Sigmoid colon (tissue), 7 donors: Measurements from ENCODE around the gene SIX2. TPM values are rescaled to one million over a fixed set of nuclear protein-coding genes. Genes with fewer than 3 reads are reported as not detected.

ENCODE experiments used
- DNase-seq: peaks from one replicate; pipeline ENCODE4 v3.0.0-alpha.2; 2019
- H3K27ac ChIP-seq, 4 donors: fragments of 200-600 bp; sonication (generic); one replicate each; pipeline ENCODE4 v1.5.1; 2016 to 2019; ENCODE audit warnings: mild to moderate bottlenecking in 1 of 4
- H3K27me3 ChIP-seq, 3 donors: fragments of 200-600 bp; sonication (generic); one replicate each; pipeline ENCODE4 v1.5.1; 2019; ENCODE audit warnings: mild to moderate bottlenecking in 1 of 3
- H3K36me3 ChIP-seq, 4 donors: fragments of 200-600 bp; sonication (generic); one replicate each; pipeline ENCODE4 v1.5.1; 2016 to 2019
- H3K4me1 ChIP-seq, 4 donors: fragments of 200-600 bp; sonication (generic); one replicate each; pipeline ENCODE4 v1.5.1; 2017 to 2019
- H3K4me3 ChIP-seq, 4 donors: fragments of 200-600 bp; sonication (generic); one replicate each; pipeline ENCODE4 v1.5.1; 2017 to 2019; ENCODE audit warnings: mild to moderate bottlenecking in 2 of 4, moderate library complexity in 1 of 4
- H3K9me3 ChIP-seq, 4 donors: fragments of 200-600 bp in 3 of 4; sonication (generic) in 3 of 4; one replicate each; pipeline versions ENCODE4 v1.5.1 to v1.6.1; 2013 to 2019
- CTCF ChIP-seq, 4 experiments: fragments of 450-650 bp in 3 of 4; fragments of 200-600 bp in 1 of 4; IDR thresholded peaks; one replicate each; pipeline ENCODE4 v1.5.1; 2016 to 2019; ENCODE audit warnings: antibody characterized with exemption in 4 of 4, mild to moderate bottlenecking in 3 of 4, moderate library complexity in 2 of 4
- EP300 ChIP-seq, 4 donors: sonication (generic); formaldehyde crosslinking; IDR thresholded peaks; one replicate each; pipeline ENCODE4 v1.6.1; 2017; ENCODE audit warnings: antibody characterized with exemption in 4 of 4
- POLR2A ChIP-seq, 2 donors: fragments of 450-650 bp; IDR thresholded peaks; one replicate each; pipeline ENCODE4 v1.6.1; 2016; ENCODE audit warnings: antibody characterized with exemption in 2 of 2, mild to moderate bottlenecking in 2 of 2, moderate library complexity in 2 of 2
- POLR2AphosphoS5 ChIP-seq, 4 donors: sonication (generic); formaldehyde crosslinking; IDR thresholded peaks; one replicate each; pipeline ENCODE4 v1.6.1; 2017; ENCODE audit warnings: antibody characterized with exemption in 4 of 4
- whole genome bisulfite sequencing, 2 donors: extraction: QIAGEN DNeasy Blood & Tissue Kit; methylation state at CpG; one replicate each; pipeline ENCODE4 v1.1.7; 2013; 5-methylcytosine and 5-hydroxymethylcytosine counted together
- intact Hi-C: fragments of 100-400 bp; cut with DNase I; formaldehyde crosslinking; loops from one replicate; pipeline ENCODE4 v1.15.1; 2023
- polyA plus RNA-seq, 3 donors: library from polyadenylated mRNA; stranded (reverse); fragments of 200-250 nt; gene quantifications; one replicate each; pipeline ENCODE4 v1.2.3, GENCODE V29; 2013
- total RNA-seq, 4 donors: library from RNA; depleted of rRNA; stranded (reverse); fragments of >200 nt; gene quantifications; one replicate each; pipeline ENCODE4 v1.1.0, GENCODE V29; 2016
- donor health status: healthy with polysubstance abuse.
- donor health status: Bipolar disorder and iron deficiency.
- donor health status: healthy.

The SIX2 gene
- total RNA-seq = 1 to 10 TPM in 1 of 4 donors, not detected in 3; 1.7 TPM
- under 1 TPM in 1 of 3 donors, not detected in 2; 0.03 TPM for polyA plus RNA-seq

DNA sequence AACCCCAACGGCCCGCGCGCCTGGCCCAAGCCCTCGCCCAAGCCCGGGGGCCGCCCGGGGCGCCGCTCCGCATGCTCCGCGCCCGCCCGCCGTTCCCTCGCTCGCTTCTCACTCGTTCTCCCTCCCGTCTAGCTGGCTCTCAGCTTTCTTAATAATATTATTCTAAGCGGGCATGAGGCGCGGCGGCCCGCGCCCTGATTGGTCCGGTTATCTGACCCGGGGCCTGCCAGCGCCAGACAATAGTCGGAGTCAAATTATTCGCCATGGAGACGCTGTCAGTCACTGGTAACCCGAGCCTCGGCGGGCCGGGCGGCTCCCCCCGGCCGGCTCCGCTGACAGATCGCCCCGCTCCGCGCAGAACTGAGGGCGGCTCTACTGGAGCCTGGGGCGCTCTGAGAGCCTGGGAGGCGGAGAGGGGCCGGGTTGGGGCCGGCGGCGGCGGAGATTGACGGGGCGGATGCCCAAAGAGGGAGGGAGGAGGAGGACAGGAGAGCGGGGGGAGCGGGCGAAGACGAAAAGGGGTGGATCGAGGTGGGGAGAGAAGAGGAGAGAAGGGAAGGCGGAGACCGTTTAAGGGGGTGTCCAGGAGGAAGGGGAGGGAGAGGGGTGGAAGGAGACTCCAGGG is at the start of gene SIX2:
Gene SIX2 (minus strand): TSS at position 150 of the 625 bp plus-strand sequence. CDS start 342 bp downstream, outside the sequence.
- peak within 1 kb of the TSS; percentile 22 to 80 (median 58) for H3K27ac ChIP-seq
- TF ChIP-seq EP300 (IDR thresholded peaks at IDR 0.05) (no peak), POLR2A (IDR thresholded peaks at IDR 0.05) (no peak), CTCF (IDR thresholded peaks at IDR 0.05) (no peak), POLR2AphosphoS5 (IDR thresholded peaks at IDR 0.05) (peak in 3 of 4 donors; percentile 12 to 44 (median 24))
- intact Hi-C loops = no loop called here
- 1 to 2% methylated on average over 61 of the region's 61 CpGs for WGBS, 2 donors
- H3K27me3 ChIP-seq = peaks cover 64 to 100% (median 87%) of the 10 kb centered on the region in 3 donors
- H3K4me3 ChIP-seq = peak within 1 kb of the TSS; percentile 24 to 47 (median 42)
- H3K4me1 ChIP-seq = peaks cover 0 to 58% (median 57%) of the 10 kb centered on the region in 4 donors
- DNase-seq = peak; percentile 93
- H3K9me3 ChIP-seq = no peaks in the 10 kb centered on the region
- no peaks in the 10 kb centered on the region for H3K36me3 ChIP-seq

GRCh38 chr2:45055162-45055605 is 45.9 kb upstream of the SIX2 start:
- no peak for TF ChIP-seq CTCF (IDR thresholded peaks at IDR 0.05)
- TF ChIP-seq EP300 (IDR thresholded peaks at IDR 0.05) = no peak
- TF ChIP-seq POLR2A (IDR thresholded peaks at IDR 0.05) = no peak
- TF ChIP-seq POLR2AphosphoS5 (IDR thresholded peaks at IDR 0.05) = no peak
- intact Hi-C loops = no loop called here

DNA sequence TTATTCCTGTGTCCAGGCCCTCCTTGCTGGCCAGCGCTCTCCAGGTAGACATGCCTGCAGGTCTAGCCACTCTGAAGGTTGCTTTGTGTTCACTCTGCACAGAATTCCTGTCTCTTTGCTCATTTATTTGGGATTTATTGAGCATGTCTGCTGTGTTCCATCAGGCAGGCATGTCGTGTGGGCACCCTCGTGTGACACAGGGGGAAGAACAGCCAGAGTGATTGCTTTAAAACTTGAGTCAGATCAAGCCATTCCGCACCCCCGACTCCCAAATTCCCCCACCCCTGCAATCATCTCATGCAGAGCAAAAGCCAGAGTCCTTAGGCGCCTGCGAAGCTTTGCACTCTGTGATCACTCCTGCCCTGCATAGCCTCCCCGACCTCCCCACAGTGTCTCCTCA is 44.7 kb upstream of the SIX2 start:
- H3K27ac ChIP-seq = no peak overlapping the region
- no peak for DNase-seq
- H3K4me3 ChIP-seq = no peak overlapping the region
- intact Hi-C loops = no loop called here
- H3K9me3 ChIP-seq = no peaks in the 10 kb centered on the region
- no peaks in the 10 kb centered on the region for H3K4me1 ChIP-seq
- TF ChIP-seq POLR2AphosphoS5 (IDR thresholded peaks at IDR 0.05) = no peak
- no peak for TF ChIP-seq EP300 (IDR thresholded peaks at IDR 0.05)
- no peak for TF ChIP-seq CTCF (IDR thresholded peaks at IDR 0.05)
- no peak for TF ChIP-seq POLR2A (IDR thresholded peaks at IDR 0.05)
- H3K36me3 ChIP-seq = no peaks in the 10 kb centered on the region
- peaks cover 0 to 5% (median 0%) of the 10 kb centered on the region in 3 donors for H3K27me3 ChIP-seq
- 77 to 84% methylated on average over 8 of the region's 8 CpGs for WGBS, 2 donors

More at GRCh38 chr2:45055162-45055605, 45.9 kb upstream of the SIX2 start:
- Histone ChIP-seq H3K27ac (no peak overlapping the region), H3K27me3 (peaks cover 0 to 5% (median 0%) of the 10 kb centered on the region in 3 donors), H3K4me3 (no peak overlapping the region), H3K36me3 (no peaks in the 10 kb centered on the region), H3K4me1 (no peaks in the 10 kb centered on the region), H3K9me3 (no peaks in the 10 kb centered on the region)
- 82 to 86% methylated on average over 7 of the region's 7 CpGs for WGBS, 2 donors
- no peak for DNase-seq

DNA sequence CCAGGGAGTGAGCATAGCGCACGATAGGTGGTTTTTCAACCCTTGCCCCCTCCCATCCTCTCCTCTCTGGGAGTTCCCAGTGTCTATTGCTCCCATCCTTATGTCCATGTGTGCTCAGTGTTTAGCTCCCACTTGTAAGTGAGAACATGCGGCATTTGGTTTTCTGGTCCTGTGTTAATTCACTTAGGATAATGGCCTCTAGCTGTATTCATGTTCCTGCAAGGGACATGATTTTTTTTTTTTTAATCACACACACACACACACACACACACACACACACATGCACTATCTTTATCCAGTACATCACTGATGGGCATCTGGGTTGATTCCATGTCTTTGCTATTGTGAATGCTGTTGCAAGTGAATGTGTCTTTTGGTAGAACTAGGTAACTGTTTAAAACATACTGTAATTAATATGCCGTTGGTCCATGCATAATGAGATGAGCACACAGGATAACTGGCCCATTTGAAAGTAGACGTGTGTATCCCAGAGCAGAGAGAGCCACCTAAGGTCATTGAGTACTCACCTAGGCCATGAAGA is 43.2 kb upstream of the SIX2 start:
- no peak for TF ChIP-seq CTCF (IDR thresholded peaks at IDR 0.05)
- TF ChIP-seq POLR2AphosphoS5 (IDR thresholded peaks at IDR 0.05) = no peak
- no peak for TF ChIP-seq POLR2A (IDR thresholded peaks at IDR 0.05)
- TF ChIP-seq EP300 (IDR thresholded peaks at IDR 0.05) = no peak
- 90 to 95% methylated on average over 5 of the region's 5 CpGs for WGBS, 2 donors
- peaks cover 0 to 5% (median 0%) of the 10 kb centered on the region in 3 donors for H3K27me3 ChIP-seq
- no peaks in the 10 kb centered on the region for H3K9me3 ChIP-seq
- H3K4me1 ChIP-seq = no peaks in the 10 kb centered on the region
- no peak for DNase-seq
- no peaks in the 10 kb centered on the region for H3K36me3 ChIP-seq
- no peak overlapping the region for H3K27ac ChIP-seq
- intact Hi-C loops = no loop called here
- no peak overlapping the region for H3K4me3 ChIP-seq
